ENCODE results near the gene DDX19B.
"Not testable (repeated sequence)": the region's sequence is repeated elsewhere in the genome, so short reads cannot be mapped to it uniquely, and the experiment has no call there.

The DDX19B gene

DNA sequence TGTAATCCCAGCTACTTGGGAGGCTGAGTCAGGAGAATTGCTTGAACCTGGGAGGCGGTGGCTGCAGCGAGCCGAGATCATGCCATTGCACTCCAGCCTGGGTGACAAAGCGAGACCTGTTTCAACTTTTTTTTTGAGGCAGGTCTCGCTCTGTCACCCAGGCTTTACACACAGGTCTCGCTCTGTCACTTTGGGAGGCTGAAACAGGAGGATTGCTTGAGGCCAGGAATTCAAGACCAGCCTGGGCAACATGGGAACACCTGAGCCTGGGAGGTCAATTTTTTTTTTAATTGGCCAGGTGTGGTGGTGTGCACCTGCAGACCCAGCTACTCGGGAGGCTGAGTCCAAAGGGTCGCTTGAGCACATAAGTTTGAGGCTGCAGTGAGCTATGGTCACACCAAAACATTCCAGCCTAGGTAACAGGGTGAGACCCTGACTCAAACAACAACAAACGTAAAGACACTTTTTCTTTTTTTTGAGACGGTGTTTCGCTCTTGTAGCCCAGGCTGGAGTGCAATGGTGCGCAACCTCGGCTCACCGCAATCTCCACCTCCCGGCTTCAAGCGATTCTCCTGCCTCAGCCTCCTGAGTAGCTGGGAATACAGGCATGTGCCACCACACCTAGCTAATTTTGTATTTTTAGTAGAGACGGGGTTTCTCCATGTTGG is 11.5 kb upstream of the DDX19B start:
- in situ Hi-C loops (cut with HindIII; ENCODE audit: low sequenced_read_pairs), result not testable (repeated sequence)

DNA sequence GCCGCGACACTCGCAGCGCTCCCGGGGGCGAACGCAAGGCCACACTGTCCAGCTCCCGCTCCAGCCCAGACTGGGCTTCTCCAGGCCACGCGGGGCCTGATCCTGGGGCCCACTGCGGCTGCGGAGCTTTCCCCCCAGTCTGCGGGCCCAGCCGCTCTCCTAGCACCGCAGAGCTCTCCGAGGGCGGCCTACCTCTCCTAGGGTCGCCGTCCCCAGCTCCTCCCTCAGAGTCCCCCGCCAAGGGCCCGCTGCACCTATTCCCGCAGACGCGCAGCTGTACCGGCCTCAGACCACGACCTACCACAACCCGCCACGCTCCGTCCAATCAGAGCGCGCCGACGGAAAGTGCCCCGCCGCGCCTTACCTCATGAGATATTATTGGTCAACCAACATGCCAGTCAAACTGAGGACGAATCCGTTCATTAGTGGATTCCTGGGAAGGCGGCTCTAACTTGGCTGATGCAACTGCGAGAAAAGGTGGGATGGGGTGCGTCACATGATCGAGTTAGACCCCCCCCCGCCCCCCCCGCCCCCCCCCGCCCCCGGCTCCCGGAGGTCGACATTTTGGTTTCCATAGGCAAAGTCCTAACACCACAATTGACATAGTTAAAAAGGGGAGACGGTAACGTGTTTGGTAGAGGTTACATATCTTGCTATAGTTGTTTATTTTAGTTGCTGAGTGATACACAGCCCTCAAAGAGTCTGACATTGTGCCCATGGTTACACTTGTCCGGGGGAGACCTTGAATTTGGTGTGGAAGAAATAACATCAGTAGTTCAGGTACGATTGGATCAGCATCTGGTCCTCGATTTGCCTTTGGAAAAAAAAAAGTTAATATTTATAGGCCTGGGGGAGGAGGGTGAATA is 9.5 kb upstream of the DDX19B start, which contains the start of gene AARS1:
AARS1 (minus strand) TSS at position 278 of the 866 bp plus-strand sequence. CDS start 6,743 bp downstream, outside the sequence.
- in situ Hi-C loops (cut with HindIII; ENCODE audit: low sequenced_read_pairs), result loop anchor here (10.0 kb wide), 1 partner anchor 75 kb away; no protein-coding TSS in a partner anchor

DNA sequence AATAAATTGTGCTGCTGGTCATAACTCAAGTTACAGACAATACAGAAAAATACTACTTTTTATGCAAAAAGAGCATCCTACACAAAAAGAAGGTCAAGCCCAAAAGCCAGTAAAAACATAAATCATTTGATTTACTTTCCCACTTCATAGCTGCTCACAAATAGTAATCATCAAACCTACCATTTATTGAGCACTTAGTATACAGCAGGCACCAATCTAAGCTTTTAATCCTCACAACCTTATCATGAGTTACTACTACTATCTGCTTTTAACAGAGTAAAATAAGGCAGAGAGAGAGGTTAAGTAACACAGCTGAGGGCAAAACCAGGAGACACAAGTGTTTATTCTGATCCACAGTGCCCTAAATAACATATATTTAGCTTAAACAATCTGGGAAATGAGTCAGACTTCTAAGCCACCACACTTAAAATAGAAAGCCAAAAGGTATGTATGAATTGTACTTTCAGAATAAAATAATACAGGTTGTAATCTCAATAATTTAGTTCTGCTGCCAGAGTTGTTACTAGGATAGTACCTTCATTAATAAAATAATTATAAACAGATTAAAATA is 8.0 kb upstream of the DDX19B start:
- in situ Hi-C loops (cut with HindIII; ENCODE audit: low sequenced_read_pairs), result loop anchor here (10.0 kb wide), 1 partner anchor 74 kb away; no protein-coding TSS in a partner anchor

- in situ Hi-C loops (cut with HindIII; ENCODE audit: low sequenced_read_pairs), result loop anchor here (10.0 kb wide), 1 partner anchor 73 kb away; no protein-coding TSS in a partner anchor
Observed at GRCh38 chr16:70292148-70292547, 6.8 kb upstream of the DDX19B start.

DNA sequence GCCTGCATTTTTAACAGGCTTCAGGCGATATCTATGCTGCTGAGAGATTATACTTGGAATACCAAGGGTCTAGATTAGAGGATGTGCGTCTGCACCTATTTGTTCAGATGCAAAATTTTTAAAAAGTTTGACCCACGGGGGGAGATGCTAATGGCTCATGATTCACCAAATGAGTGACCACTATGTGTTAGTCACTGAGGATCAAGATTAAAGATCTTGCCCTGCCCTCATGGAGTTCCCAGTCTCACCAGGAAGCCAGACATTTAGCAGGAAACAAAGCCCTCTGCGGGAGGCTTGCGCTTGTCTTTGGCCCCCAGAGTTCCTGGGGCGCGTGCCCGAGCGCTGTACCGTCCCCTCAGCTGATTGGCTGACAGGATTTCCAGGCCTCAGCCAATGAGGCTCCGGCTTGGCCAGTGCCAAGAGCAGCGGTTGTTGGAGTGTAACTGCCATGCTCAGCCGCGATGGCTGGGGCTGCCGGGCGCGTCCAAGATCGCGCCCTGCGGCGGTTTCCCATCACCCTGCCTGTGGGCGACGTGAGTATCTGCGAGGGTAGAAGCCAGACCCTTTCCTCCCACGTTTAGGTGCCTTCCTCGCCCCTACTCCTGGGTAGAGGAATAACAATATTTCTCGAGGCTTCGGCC is 4.5 kb upstream of the DDX19B start:
- in situ Hi-C loops (cut with HindIII; ENCODE audit: low sequenced_read_pairs), result loop anchor here (10.0 kb wide), 1 partner anchor 70 kb away; no protein-coding TSS in a partner anchor

GRCh38 chr16:70295634-70296033 is 3.4 kb upstream of the DDX19B start:
- in situ Hi-C loops (cut with HindIII; ENCODE audit: low sequenced_read_pairs), result loop anchor here (10.0 kb wide), 1 partner anchor 69 kb away; no protein-coding TSS in a partner anchor

DNA sequence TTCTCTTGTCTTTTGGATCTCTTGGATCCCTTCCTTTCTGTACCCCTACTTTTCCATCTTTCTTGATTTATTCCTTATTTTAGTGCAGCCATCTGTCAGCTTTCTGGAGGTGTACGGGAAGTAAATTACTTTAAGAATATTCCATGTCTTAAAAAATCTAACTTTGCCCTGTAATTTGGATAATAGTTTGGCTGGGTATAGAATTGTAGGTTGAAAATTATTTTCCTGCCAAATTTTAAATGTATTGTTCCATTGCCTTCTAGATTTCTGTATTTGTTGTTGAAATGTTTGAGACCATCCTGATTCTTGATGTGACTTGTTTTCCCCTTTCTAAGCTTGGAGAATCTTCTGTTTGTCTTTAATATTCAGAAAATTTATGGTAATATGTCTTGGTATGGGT is 2.1 kb downstream of the DDX19B start:
- in situ Hi-C loops (cut with HindIII; ENCODE audit: low sequenced_read_pairs), result no loop called here

DNA sequence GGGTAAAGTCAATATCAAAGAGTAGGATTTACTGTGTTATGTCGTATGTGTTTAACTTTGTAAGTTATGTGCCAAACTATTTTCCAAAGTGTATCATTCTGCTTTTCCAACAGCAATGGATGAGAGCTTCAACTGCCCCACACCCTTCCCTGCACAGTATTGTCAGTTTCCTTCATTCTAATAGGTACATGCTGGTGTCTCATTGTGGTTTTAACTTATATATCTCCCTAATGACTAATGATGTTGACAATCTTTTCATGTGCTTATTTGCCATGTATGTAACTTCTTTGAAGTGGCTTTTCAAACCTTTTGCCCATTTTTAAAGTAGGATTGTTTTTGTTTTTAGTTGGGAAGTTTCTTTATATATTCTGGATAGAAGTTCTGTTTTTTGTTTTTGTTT is 3.8 kb downstream of the DDX19B start:
- in situ Hi-C loops (cut with HindIII; ENCODE audit: low sequenced_read_pairs), result no loop called here

DNA sequence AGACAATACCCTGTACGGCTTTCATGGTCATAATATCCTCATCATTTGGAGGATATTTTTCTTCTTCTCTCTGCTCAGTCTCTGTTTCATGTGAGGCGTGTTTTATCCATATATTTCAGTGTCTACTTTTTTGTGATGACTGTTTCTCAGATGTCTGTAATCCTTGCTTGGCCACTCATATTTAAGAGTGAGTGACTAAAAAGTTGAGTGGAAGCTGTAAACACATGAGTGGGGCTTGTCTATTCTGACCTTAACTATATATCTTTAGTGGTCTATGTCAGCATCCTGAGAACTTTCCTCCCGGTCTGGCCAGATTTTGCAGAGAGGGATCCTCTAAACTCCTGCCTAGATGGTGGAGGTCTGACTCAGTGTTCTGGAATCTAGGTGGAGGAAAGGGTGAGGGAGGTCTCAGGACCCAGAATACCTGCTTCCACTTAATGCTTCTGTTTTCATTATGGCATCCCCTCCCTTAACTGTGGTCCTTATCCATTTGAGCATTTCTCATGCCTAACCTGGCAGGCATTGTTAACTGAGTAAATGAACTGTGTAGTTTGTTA is 6.0 kb downstream of the DDX19B start:
- in situ Hi-C loops (cut with HindIII; ENCODE audit: low sequenced_read_pairs), result no loop called here

DNA sequence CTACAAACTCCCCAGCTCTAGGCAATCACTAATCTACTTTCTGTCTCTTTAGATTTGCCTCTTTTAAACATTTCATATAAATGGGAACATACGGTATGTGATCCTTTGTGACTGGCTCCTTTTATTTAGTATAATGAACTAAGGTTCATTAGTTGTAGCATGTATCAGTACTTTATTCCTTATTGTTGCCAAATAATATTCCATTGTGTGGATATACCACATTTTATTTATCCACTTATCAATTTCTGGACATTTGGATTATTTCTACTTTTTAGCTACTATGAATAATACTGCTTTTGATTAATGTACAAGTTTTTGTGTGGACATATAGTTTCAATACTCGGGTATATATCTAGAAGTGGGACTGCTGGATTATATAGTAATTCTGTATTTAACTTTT is 7.9 kb downstream of the DDX19B start:
- in situ Hi-C loops (cut with HindIII; ENCODE audit: low sequenced_read_pairs), result no loop called here

GRCh38 chr16:70307726-70308125 is 8.7 kb downstream of the DDX19B start:
- in situ Hi-C loops (cut with HindIII; ENCODE audit: low sequenced_read_pairs), result not testable (repeated sequence)

- in situ Hi-C loops (cut with HindIII; ENCODE audit: low sequenced_read_pairs), result no loop called here
Observed at GRCh38 chr16:70320121-70320520, 21.1 kb downstream of the DDX19B start.

- in situ Hi-C loops (cut with HindIII; ENCODE audit: low sequenced_read_pairs), result no loop called here
Observed at GRCh38 chr16:70324998-70325747, 26.2 kb downstream of the DDX19B start.

GRCh38 chr16:70331091-70331490 is 32.1 kb downstream of the DDX19B start:
- in situ Hi-C loops (cut with HindIII; ENCODE audit: low sequenced_read_pairs), result no loop called here

- in situ Hi-C loops (cut with HindIII; ENCODE audit: low sequenced_read_pairs), result no loop called here
Observed at GRCh38 chr16:70331588-70332358, 32.8 kb downstream of the DDX19B start.

DNA sequence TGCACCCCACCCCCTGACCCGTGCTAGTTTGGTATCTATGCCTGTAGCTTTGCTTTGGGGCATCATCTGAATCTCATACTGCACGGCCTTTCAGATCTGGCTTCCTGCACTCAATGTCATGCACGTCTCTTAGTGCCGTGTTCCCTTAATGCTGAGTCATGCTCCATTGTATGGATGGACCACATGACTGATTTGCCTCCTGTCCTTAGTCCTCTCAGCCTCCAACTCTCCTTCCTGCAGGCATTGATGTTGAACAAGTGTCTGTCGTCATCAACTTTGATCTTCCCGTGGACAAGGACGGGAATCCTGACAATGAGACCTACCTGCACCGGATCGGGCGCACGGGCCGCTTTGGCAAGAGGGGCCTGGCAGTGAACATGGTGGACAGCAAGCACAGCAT is 33.7 kb downstream of the DDX19B start:
- in situ Hi-C loops (cut with HindIII; ENCODE audit: low sequenced_read_pairs), result not testable (repeated sequence)

DNA sequence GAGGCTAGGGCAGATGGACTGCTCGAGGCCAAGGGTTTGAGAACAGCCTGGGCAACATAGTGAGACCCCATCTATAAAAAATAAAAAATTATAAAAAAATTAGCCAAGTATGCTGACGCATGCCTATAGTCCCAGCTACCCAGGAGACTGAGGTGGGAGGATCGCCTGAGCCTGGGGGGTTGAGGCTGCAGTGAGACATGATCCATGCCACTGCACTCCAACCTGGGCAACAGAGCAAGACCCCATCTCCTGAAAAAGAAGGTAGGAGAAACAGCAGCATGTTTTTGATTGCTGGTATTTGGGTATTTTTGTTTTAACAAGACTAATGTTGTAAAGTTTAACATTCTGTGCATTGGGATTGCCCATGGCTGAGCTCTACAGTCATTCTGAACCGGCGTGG is 38.8 kb downstream of the DDX19B start:
- in situ Hi-C loops (cut with HindIII; ENCODE audit: low sequenced_read_pairs), result no loop called here

DNA sequence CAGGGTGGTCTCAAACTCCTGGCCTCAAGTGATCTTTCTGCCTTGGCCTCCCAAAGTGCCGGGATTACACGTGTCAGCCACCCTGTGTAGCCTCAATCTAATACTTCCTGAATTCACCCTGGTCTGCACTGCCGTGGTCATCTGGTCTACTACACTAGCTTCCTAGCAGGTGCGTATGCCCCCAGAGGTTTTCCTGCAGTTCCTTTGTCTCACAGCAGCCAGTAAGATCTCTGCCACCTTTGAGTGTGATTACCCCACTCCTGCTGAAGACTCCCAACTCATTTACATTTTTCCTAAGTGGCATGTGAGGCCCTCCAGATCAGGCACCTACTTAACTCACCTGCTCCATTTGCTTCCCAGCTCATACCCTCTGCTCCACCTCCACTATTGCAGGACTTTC is 42.6 kb downstream of the DDX19B start:
- in situ Hi-C loops (cut with HindIII; ENCODE audit: low sequenced_read_pairs), result no loop called here

DNA sequence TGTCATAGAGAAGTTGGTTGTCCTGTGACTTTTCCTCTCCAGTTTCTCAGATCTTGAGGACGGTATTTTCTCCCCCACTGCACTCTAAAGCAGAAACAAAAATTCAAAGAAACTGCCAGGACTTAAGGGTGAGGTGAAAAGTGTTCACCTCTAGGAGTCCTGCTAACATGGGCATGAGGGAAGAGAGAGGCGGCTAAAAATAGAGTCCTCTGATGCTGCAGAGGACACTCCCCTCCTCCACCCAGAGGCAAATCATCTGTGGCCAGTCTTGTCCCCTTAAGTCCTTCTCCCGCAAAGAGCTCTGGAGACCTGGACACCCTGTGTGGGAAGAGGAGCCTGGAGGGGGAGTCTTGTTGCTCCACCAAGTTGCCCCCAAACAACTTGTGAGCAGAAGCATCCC is 43.0 kb downstream of the DDX19B start:
- in situ Hi-C loops (cut with HindIII; ENCODE audit: low sequenced_read_pairs), result no loop called here

Data from endothelial cell of hepatic sinusoid (primary cell).